NCI-H510A treated with DMSO at 0.1 percent for 48 hours (cell line): Measurements from ENCODE around the gene INO80D.
"Not testable (repeated sequence)": the region's sequence is repeated elsewhere in the genome, so short reads cannot be mapped to it uniquely, and the experiment has no call there.

ENCODE experiments used
- DNase-seq: peaks from one replicate; lab custom pipeline; 2025; lab: John Stamatoyannopoulos, UW

INO80D gene

DNA sequence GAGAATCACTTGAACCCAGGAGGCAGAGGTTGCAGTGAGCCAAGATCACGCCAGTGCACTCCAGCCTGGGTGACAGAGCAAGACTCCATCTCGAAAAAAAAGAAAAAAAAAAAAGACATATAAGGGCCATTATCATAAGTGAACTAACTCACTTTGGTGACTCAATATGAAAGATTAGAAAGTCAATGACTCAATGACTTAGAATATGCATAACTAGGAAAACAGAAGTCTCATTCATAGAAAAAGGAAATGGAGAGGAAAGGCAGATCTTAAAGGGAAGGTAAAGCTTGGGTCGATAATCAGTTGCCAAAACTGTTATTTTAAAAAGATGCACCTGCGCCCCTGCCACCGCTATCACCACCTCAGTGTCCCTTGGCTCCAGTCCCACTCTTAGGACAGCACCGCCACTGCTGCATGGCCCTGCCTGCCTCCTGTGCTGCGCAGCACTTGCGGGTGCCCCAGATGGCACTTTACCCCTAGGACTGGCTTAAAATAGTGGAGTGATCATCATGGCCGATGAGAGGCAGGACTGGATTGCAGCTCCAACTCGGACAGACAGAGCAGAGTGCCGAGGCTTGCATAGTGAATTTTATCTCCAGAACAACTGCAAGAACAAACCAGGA lies 54.7 kb downstream of the INO80D start:
- DNase-seq = no peak

DNA sequence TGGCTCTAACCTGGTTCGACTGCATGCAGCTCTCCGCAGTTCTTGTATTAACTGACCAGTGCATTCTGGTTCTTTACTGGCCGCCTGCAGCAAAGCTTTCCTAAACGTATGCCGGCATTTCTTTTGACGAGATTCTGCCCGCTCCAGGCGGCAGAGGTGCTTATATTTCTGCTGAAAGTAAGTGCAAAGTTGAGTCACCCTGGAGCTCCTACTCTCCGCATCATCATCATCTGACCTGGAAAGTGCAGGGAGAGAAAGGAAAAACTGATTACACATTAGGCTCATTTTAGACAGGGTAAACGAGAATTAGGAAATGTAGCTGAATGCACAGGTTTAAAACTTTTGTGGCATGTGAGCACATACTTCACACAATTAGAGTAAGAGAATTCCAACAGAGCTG lies 57.9 kb downstream of the INO80D start:
- DNase-seq = no peak

DNA sequence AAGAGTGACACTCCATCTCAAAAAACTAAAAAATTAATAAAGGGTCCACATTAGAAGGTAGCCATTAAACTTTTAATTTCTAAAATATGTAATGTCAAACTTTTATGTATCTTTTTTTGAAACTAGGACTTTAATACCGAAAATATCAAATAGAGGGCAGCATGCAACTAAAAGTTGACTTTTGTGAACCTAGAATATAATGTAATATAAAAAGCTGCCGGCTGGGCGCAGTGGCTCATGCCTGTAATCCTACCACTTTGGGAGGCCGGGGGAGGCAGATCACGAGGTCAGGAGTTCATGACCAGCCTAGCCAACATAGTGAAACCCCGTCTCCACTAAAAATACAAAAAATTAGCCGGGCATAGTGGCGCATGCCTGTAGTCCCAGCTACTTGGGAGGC lies 62.8 kb downstream of the INO80D start:
- DNase-seq = no peak

DNA sequence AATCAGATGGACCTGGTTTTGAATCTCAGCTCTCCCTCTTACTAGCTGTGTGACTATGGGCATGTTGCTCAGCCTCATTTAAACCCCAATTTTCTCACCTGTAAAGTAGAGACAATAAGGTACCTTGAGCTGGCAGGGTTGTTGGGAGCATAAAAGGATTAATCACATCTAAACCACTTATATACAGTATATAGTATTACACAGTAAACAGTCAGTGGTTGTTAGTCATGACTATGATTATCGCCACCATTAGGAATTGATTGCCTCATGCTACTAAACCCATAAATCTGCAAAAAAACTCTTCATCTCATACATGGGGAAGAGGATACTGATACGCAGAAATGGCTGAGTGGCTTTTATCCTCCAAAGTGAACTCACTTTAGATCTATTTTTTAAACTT lies 65.8 kb downstream of the INO80D start:
- DNase-seq = no peak

DNA sequence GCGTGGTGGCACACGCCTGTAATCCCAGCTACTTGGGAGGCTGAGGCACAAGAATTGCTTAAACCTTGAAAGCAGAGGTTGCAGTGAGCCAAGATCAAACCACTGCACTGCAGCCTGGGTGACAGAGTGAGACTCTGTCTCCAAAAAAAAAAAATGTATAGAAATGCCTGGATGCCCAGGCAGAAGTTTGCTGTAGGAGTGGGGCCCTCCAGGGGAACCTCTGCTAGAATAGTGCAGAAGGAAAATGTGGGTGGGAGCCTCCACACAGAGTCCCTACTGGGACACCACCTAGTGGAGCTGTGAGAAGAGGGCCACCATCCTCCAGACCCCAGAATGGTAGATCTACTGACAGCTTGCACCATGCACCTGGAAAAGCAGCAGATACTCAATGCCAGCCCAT lies 70.2 kb downstream of the INO80D start:
- DNase-seq = not testable (repeated sequence)

DNA sequence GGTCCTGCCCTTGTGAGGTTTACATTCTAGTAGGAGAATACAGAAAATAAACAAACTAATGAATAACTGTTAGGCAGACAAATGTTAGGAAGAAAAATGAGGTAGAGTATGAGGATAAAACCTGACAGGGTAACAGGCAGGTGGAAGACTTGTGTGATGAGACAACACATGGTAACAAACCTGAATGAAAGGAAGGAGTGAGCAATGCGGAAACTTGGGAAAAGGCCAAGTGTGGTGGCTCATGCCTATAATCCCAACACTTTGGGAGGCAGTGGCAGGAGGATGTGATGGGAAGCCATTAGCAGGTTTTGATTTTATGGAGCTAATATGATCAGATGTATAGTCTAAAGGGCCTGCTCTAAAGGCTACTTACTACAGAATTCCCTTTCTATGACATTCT lies 74.2 kb downstream of the INO80D start:
- no peak for DNase-seq

DNA sequence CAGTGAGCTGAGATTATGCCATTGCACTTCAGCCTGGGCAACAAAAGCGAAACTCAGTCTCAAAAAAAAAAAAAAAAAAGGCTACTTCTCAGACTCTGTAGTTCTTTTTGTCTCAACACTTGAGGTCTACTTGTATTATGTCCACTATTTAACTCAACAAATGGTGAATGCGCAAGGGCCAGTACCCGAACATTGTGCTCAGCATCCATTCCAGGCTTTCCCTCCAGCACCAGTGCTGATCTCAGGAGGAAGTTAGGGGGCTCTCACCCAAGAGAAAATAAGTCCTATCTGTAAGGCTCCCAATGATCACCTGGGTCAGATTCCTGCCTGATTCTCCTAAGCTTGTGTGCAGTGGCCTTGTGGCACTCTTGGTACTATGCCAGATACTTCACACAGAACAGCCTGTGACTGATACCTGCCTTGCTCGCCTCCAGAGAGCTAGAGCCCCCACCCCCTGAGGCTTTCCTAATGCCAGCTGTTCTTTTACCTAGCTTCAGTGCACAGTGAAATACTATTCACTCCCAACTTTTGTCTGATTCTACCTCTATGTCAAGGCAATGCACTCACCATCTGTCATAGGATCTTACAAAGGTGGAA lies 74.9 kb downstream of the INO80D start:
- DNase-seq = no peak

DNA sequence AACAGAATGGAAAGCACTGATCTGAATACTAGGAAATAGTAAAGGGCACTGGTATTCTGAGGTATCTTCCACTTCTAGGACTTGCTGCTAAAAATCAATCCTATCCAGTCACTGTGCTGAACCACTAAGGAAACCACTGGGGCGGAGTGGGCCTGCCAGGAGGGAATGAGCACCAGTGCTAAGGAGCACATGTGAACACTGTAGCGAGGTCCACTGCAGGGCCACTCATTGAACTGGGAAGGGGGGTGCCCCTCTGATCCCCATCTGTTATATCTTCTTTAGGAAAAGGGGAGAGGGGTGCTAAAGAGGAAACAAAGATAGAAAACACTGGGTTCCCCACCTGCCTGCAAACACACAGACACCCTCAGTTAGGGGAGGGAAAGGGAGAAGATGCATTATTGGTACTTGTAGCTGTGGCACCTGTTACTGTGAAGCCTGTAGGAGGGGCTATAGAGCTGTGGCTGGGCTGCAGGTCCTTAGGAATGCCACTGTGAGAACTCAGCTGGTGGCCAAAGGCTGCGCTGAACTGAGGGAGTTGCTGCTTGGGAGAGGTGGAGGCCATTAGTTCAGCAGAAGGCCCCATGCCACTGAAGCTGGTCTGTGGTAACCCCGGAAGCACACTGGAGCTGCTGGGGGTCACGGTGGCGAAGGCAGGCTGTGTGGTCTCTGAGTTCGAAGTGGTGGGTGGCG lies 81.8 kb downstream of the INO80D start:
- DNase-seq = no peak

DNA sequence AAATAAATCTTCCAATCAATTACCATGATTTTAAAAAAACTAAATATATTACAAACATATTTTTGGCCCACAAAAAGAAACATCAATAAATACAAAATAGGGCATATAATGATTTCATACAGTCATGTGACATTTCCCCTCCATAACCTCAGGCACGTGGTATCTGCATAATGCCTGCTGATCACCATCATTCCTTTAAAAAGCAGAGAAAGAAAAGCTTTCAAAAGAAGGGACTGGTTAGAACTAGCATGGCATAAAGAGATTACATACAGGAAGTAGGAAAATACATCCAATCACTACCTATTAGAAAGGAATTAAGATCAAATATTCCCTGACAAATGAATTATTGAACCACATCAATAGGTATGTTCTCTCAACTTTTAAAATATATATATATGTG lies 83.5 kb downstream of the INO80D start:
- no peak for DNase-seq

DNA sequence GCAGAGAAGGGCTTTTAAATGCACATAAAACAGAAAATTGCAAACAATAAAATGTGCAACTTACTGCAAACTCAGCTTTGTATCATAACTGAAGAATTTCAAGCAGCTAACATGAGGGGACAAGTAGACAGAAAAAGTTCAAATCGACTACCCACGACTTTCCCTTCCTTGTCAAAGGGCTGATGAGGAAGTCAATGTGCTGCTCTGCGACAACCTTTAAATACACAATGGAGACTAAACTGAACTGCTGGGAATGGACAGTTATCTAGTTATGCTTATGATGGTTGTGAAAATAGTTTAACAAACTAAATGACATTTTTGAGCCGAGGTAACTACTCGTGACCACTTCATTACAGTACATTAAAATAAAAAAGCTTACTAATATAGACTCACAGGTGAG lies 84.1 kb downstream of the INO80D start:
- no peak for DNase-seq

DNA sequence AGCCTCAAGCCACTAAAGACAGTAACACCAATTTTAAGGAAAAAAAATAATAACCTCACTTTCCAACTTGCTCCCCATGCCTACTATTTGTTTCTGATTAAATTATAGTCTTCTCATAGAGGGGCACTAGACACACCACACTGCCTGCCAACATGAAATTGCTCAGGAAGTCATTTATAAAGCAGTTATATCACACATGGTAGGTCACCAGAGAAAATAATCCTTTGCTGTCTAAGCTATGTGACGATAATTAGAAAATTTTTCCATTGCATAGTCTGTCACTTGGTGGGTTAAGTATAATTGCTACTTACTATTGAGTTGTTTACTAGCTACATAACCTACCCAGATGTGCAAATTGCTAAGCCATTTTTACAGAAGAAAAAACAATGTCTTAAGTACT lies 85.2 kb downstream of the INO80D start:
- DNase-seq = no peak

DNA sequence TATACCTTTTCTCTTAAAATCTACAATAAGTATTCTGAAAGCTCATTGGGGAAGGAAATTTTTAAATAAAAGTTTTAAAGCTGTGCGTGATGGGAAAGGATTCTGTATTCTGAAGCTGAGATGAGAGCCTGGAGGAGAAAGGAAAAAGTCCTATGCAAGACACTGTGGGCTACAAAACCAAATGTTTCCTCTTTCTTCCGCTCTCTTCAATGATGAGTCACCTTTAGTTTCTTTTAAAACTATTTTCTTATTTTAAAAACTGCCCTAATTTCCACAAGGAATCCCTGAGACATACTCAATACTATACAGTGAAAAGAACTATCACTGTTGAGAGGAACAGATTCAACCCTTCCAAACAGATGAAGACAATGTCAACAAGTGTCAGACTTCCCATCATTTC lies 87.4 kb downstream of the INO80D start:
- no peak for DNase-seq

DNA sequence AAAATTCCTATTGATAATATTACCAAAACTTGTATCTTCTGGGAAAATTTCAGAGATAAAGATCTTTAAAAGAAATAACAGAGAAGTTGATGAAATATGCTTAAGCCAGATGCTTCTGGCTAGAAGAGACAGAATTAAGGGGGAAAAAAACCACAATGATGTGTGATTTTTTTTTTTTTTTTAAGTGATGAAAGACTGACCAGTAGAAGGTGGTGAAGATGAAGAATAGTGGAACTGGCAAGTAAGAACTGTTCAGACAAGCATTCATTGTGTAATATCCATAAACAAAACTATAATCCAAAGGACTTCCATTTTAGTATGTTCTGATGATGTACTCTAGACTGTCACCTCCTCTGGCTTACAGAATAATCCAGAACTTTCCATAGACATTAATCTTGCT lies 89.8 kb downstream of the INO80D start:
- DNase-seq = no peak

DNA sequence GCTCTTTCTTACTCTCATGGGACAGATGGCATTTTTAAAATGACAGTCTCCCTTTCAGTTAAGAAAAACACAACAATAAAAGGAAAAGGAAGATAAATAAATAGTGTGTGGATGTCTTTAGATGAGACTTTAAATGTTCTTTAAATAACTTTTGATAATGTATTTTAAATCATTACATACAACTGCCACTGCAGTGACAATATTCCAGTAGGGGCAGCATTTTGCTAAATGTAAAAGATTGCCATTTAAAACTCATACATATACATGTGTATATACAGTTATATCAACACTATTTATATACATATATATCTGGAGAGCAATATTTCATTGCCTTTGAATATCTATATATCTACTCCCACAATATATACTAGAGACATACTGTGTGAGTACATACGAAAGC lies 90.7 kb downstream of the INO80D start:
- no peak for DNase-seq

DNA sequence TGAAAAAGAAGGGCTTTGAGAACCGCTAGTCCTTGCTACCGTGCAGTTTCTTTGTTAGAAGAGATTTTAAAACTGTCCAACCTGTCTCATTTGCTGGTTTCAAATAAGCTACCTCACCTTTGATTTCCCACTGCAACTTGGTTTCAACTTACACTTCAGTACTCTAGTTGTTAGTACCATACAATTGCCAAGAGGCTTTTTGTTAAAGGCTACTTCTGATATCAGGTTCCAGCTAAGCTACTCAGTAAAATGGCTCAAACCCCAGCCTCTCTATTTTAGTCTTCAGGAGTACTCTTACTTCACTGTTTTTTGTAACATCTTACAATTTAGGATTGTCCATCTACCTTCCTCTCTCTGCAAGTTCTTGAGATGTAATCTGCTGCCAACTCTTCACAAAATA lies 91.6 kb downstream of the INO80D start:
- DNase-seq = peak; percentile 53

DNA sequence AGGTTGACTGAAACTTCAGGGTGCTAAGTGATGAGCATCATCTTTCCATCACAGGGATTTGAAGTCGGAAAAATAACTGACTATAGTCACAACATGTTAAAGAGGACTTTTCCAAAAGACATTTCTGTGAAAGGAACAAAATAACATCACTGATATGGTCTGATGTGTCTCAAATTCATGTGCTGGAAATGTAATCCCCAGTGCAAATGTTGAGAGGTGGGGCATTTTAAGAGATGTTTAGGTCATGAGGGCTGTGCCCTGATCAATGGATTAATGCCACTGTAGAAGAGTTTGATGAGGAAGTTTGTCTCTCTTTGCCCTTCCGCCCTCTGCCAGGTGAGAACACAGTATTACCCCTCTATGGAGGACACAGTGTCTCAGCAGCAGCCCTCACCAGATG lies 95.9 kb downstream of the INO80D start:
- DNase-seq = no peak

DNA sequence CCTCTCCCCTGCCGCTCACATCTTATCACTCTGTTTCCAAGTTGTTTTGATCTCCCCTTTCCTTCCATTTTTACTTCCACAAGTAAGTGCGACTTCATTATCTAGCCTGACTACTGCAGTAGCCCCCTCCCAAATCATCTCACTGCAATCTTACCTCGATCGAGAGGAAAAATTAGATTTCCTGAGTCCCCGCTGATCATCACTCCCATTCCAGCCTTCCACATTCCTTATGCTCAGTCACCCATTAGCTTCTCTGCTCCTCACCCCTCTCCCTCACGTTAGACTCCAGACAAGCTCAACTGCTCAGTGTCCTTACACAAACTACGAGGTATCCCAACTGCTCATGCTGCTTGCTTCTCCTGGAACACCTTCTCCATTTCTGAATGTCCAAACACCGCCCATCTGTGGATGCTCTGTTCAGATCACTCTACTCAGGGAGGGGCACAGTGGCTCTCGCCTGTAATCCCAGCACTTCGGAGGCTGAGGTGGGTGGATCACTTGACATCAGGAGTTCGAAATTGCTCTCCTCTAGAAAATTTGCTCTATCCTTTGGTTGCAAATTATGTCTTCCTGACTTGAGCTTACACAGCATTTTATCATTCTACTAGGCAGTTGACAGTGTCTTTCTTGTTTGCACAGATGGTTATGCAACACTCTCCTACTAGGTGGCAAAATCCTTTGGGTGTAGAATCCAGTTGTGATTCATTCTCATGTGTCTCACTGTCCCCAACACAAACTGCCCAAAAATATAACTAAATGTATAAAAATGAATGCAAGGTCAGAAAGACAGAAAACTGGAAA lies 96.5 kb downstream of the INO80D start:
- DNase-seq = no peak

DNA sequence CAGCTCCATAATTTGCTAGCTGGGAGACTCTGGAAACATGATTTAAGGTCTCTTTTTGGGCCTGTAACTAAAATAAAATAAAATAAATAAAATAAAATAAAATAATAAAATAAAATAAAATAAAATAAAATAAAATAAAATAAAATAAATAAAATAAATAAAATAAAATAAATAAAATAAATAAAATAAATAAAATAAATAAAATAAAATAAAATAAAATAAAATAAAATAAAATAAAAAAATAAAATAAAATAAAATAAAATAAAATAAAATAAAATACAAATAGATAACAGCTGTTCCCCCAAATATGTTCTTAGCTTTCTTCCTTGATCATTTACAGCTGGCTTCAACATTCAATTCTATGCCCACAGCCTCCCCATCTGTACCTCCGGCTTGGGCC lies 97.3 kb downstream of the INO80D start:
- DNase-seq = not testable (repeated sequence)

DNA sequence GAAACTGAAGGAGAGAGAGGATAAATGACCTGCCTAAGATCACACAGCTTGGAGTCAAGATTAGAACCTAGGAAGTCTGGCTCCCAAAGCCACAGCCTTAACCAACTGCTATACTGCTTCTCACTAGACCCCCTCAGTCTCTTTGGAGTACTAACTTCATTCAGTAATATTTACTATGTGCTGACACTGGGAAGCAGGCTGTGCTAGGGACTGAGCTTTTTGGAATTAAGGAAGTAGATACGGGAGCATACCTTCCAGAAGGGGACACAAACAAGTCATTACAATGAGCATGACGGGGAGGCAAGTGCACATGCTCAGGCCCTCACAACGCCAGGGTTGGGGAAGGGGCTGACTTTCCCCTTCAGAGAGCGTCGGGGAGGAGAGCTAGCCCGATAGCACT lies 97.7 kb downstream of the INO80D start:
- DNase-seq = no peak

DNA sequence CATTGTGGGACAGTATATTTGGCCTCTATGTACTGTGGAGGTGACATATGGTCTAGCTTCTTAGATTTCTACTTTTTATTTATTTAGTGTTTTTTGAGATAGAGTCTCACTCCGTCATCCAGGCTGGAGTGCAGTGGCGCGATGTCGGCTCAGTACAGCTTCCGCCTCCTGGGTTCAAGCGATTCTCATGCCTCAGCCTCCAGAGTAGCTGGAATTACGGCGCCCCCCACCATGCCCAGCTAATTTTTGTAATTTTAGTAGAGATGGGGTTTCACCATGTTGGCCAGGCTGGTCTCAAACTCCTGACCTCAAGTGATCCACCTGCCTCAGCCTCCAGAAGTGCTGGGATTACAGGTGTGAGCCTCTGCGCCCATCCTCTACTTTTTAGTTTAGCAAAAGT lies 99.6 kb downstream of the INO80D start:
- not testable (repeated sequence) for DNase-seq

DNA sequence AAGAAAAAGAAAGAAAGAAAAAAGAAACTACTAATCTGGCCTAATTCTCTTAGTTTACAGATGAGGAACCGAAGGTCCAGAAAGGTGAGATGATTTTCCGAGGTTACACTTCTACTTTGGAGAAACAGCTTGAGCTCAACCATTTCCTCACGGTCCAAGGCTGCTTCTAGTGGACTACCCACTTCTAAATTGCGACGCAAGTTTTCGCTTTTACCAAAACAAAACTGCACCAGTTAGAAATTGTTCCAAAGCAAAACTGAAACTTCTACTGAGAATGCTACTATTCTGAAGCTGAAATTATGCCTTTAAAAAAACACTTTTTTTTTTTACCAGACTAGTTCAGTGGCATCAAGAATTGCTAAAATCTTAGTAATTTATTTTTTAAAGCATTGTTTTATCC lies 101.6 kb downstream of the INO80D start:
- no peak for DNase-seq

DNA sequence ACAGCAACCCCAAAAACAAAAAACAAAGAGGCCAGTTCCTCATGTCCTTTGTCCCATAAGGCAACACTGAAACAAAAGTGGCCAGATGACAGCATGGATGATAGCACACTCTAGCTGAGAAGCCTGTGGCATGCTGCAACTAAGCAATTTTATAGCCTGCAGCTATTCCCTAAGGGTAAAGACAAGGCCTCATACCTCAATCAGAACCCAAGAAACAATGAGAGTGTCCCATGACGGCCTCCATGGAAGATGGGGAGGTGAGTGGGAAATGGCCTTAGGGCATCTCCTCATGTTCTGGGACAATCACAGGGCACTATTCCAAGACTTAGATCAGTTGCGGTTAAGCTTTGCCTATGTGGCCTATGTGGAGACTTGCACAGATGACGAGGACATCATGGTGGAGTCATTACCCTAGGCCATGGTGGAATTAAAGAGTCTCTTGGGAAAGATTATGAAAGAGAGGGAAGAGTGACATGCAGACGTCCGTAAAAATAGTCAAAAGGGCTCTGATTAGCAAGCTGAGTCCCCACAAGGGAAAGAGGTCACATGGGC lies 103.1 kb downstream of the INO80D start:
- DNase-seq = no peak

DNA sequence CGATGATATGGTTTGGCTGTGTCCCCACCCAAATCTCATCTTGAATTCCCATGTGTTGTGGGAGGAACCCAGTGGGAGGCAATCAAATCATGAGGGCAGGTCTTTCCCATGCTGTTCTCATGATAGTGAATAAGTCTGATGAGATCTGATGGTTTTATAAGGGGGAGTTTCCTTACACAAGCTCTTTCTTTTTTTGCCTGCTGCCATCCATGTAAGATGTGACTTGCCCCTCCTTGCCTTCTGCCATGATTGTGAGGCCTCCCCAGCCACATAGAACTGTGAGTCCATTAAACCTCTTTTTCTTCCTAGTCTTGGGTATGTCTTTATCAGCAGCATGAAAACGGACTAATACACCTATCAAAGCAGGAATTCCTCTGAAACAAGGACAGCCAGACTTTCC lies 107.2 kb downstream of the INO80D start:
- DNase-seq = not testable (repeated sequence)
